Breast epithelium (tissue), 4 donors: ENCODE results near the gene NR0B2. TPM values are rescaled to one million over a fixed set of nuclear protein-coding genes. Genes with fewer than 3 reads are reported as not detected.
"Not testable (repeated sequence)": the region's sequence is repeated elsewhere in the genome, so short reads cannot be mapped to it uniquely, and the experiment has no call there.

Source experiments
- DNase-seq, 2 donors: peaks; one replicate each; pipeline ENCODE4 v3.0.0-alpha.2; 2019; ENCODE audit warnings: low spot score in 2 of 2
- H3K27ac ChIP-seq, 2 donors: fragments of 200-600 bp; sonication (generic) in 1 of 2; one replicate each; pipeline ENCODE4 v1.5.1; 2016 to 2019; ENCODE audit warnings: mild to moderate bottlenecking in 1 of 2
- H3K27me3 ChIP-seq, 2 donors: fragments of 200-600 bp; sonication (generic) in 1 of 2; one replicate each; pipeline versions ENCODE4 v1.5.1 to v1.6.0; 2017 to 2019; ENCODE audit warnings: control low read depth in 1 of 2, mild to moderate bottlenecking in 1 of 2
- H3K36me3 ChIP-seq: fragments of 200-600 bp; one replicate; pipeline ENCODE4 v1.5.1; 2019
- H3K4me1 ChIP-seq, 2 donors: fragments of 200-600 bp; sonication (generic); one replicate each; pipeline ENCODE4 v1.5.1; 2016 to 2019; ENCODE audit warnings: control low read depth in 1 of 2
- H3K4me3 ChIP-seq, 3 donors: fragments of 200-600 bp; sonication (generic); 1 replicate in 2 of 3; 2 replicates in 1 of 3; pipeline ENCODE4 v1.5.1; 2016 to 2019; ENCODE audit warnings: mild to moderate bottlenecking in 3 of 3, moderate library complexity in 2 of 3
- H3K9me3 ChIP-seq, 2 donors: fragments of 200-600 bp; sonication (generic) in 1 of 2; one replicate each; pipeline ENCODE4 v1.5.1; 2016 to 2019; ENCODE audit warnings: control low read depth in 1 of 2
- POLR2A ChIP-seq: fragments of 450-650 bp; IDR thresholded peaks from one replicate; pipeline ENCODE4 v1.6.1; 2016; ENCODE audit warnings: antibody characterized with exemption, mild to moderate bottlenecking, moderate library complexity
- POLR2AphosphoS5 ChIP-seq, 3 donors: sonication (generic); formaldehyde crosslinking; IDR thresholded peaks; one replicate each; pipeline ENCODE4 v1.6.1; 2017; ENCODE audit warnings: antibody characterized with exemption in 3 of 3
- intact Hi-C: fragments of 100-400 bp; cut with DNase I; formaldehyde crosslinking; loops from one replicate; pipeline ENCODE4 v1.15.1; 2023; ENCODE audit warnings: low total_unique reads
- total RNA-seq, 3 donors: library from RNA; depleted of rRNA; stranded (reverse); fragments of >200 nt; gene quantifications; one replicate each; pipeline ENCODE4 v1.1.0, GENCODE V29; 2016
- TF ChIP-seq, protein P1 (sequence below), 3 donors: fragments of 450-650 bp; IDR thresholded peaks; one replicate each; pipeline ENCODE4 v1.5.1; 2016 to 2017; ENCODE audit warnings: antibody characterized with exemption in 3 of 3, mild to moderate bottlenecking in 3 of 3, moderate library complexity in 3 of 3

NR0B2 gene
- total RNA-seq, 3 donors from 2014 or later: not detected

DNA sequence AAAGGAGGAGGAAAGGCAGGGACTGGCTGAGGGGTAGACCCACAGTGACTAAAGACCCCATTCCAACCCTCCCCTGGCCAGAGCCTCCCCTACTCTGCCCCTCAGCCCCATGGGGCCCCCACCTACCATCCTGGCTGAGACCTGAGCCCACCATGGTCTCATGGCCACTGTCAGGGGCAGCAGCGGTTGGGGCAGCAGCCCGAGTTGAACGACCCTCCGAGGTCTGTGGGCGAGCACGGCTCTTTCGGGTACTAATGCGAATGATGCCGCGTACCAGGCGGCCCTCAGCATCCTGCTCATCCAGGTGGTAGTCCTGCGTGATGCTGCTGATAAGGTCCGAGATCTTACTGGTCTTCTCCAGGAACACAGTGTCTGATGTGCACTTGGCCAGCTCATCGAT, 37.4 kb upstream of the NR0B2 start:
- H3K27me3 ChIP-seq: no peaks in the 10 kb centered on the region
- no peaks in the 10 kb centered on the region for H3K4me1 ChIP-seq
- H3K4me3 ChIP-seq: no peak overlapping the region
- TF ChIP-seq, protein P1, sequence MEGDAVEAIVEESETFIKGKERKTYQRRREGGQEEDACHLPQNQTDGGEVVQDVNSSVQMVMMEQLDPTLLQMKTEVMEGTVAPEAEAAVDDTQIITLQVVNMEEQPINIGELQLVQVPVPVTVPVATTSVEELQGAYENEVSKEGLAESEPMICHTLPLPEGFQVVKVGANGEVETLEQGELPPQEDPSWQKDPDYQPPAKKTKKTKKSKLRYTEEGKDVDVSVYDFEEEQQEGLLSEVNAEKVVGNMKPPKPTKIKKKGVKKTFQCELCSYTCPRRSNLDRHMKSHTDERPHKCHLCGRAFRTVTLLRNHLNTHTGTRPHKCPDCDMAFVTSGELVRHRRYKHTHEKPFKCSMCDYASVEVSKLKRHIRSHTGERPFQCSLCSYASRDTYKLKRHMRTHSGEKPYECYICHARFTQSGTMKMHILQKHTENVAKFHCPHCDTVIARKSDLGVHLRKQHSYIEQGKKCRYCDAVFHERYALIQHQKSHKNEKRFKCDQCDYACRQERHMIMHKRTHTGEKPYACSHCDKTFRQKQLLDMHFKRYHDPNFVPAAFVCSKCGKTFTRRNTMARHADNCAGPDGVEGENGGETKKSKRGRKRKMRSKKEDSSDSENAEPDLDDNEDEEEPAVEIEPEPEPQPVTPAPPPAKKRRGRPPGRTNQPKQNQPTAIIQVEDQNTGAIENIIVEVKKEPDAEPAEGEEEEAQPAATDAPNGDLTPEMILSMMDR (IDR thresholded peaks at IDR 0.05): no peak
- no peak for TF ChIP-seq POLR2A
- no peak for TF ChIP-seq POLR2AphosphoS5 (IDR thresholded peaks at IDR 0.05)
- intact Hi-C loops: no loop called here
- no peaks in the 10 kb centered on the region for H3K36me3 ChIP-seq
- H3K27ac ChIP-seq: no peak overlapping the region
- no peak for DNase-seq
- peaks cover 0 to 3% of the 10 kb centered on the region in 2 donors for H3K9me3 ChIP-seq

DNA sequence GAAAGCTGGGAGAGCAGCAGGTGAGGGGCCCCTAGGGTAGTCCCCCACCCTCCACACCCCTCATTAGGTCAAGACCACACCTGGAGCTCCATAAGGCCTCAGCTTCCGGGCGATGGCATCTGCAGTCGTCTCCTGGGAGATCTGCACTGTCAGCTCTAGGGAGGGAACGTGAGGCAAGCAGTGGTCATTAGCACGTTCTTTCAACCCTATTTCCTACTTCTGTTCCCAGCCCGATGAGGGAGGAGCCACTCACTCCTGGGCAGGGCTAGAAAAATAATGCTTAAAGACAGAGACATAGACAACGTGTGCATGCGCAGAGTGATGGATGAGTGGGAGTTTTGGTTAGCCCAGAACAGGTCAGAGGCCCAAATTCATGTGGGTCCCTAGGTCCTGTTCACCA, 36.8 kb upstream of the NR0B2 start:
- intact Hi-C loops: no loop called here
- Histone ChIP-seq H3K27me3 (no peaks in the 10 kb centered on the region), H3K36me3 (peaks cover 3% of the 10 kb centered on the region), H3K4me3 (no peak overlapping the region), H3K27ac (no peak overlapping the region), H3K9me3 (no peaks in the 10 kb centered on the region), H3K4me1 (no peaks in the 10 kb centered on the region)
- no peak for TF ChIP-seq POLR2A
- TF ChIP-seq, protein P1 (IDR thresholded peaks at IDR 0.05): no peak
- TF ChIP-seq POLR2AphosphoS5 (IDR thresholded peaks at IDR 0.05): no peak
- no peak for DNase-seq

DNA sequence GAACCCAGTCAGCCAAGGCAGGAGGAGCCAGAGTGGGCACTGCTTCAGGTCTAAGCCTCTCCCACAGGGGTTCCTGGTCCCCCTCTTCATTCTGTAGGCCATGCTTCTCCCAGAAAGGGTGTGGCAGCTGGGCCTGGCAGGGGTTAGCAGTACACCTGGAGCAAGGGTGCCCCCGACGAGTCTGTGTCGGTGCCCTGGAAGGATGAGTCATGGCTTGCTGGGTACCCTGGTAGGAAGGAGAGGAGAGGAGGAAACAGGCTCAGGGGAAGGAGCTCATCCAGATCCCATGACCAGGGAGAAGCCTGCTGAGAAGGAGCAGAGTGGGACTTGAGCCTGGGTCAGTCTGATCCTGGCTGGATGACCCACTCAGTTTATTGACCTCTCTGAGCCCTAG, 36.1 kb upstream of the NR0B2 start:
- Histone ChIP-seq H3K9me3 (no peaks in the 10 kb centered on the region), H3K36me3 (peaks cover 5% of the 10 kb centered on the region), H3K27me3 (no peaks in the 10 kb centered on the region), H3K27ac (no peak overlapping the region), H3K4me3 (no peak overlapping the region), H3K4me1 (no peaks in the 10 kb centered on the region)
- intact Hi-C loops: no loop called here
- DNase-seq: no peak
- TF ChIP-seq, protein P1 (IDR thresholded peaks at IDR 0.05): no peak
- TF ChIP-seq POLR2AphosphoS5 (IDR thresholded peaks at IDR 0.05) (no peak), POLR2A (no peak)

DNA sequence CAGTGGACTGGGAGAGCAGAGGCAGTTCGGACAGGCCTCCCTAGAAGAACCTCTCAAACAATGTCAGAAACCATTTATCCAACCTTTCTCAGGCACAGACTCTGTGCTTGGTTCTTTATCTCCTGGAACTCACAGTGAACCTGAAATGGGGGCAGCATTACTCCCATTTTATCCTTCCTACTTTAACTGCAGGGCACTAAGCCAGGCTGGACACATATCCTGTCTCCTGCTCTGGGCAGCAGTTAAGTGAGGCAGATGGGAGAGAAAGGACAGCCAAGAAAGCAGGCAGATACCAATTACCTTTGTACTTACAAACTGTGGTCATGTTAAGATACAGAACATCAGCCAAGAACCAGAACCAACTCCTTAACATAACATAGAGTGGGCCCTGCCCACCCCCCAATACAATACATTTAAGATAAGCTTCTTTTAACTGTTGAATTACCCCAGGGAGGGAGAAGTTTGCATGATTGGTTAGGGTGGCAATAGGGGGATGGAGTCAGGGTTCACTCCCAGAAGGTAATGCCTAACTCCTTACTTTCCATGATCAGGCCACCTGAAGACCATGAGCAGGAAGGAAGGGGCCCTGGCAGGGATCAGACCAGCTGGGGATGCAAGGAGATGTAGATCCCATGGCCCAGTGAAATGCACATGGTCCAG, 35.6 kb upstream of the NR0B2 start:
- Histone ChIP-seq H3K36me3 (peaks cover 5% of the 10 kb centered on the region), H3K9me3 (no peaks in the 10 kb centered on the region), H3K27ac (no peak overlapping the region), H3K27me3 (no peaks in the 10 kb centered on the region), H3K4me3 (no peak overlapping the region), H3K4me1 (no peaks in the 10 kb centered on the region)
- DNase-seq: no peak
- intact Hi-C loops: no loop called here
- TF ChIP-seq POLR2AphosphoS5 (IDR thresholded peaks at IDR 0.05) (no peak), POLR2A (no peak)
- TF ChIP-seq, protein P1 (IDR thresholded peaks at IDR 0.05): no peak

DNA sequence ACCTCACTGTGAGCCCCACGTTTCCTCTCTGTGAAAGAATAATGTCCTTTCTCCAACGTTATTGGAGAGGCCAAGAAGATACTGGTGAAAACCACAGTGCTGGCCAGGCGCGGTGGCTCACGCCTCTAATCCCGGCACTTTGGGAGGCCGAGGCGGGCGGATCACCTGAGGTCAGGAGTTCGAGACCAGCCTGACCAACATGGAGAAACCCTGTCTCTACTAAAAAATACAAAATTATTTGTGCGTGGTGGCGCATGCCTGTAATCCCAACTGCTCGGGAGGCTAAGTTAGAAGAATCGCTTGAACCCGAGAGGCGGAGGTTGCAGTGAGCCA, 34.9 kb upstream of the NR0B2 start:
- intact Hi-C loops, H3K4me1 ChIP-seq, DNase-seq, H3K4me3 ChIP-seq, H3K27ac ChIP-seq, H3K27me3 ChIP-seq, H3K9me3 ChIP-seq, H3K36me3 ChIP-seq: not testable (repeated sequence)

DNA sequence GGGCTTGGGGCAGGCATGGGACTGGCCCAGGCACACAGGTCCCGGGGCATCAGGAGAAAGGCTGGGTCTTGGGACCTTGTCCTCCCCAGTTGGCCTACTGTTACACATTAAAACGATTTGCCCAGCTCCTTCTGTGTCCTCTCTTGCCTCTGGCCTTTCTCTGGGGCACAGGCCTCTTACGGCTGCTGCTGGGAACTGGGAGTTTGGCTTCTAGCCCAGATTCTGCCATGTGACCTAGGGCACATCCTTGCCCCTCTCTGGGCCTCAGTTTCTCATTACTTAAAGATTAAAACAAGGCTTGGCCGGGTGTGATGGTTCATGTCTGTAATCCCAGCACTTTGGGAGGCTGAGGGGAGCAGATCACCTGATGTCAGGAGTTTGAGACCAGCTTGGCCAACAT, 32.5 kb upstream of the NR0B2 start:
- TF ChIP-seq, protein P1 (IDR thresholded peaks at IDR 0.05): no peak
- intact Hi-C loops: no loop called here

More for the DNA sequence above, 32.5 kb upstream of the NR0B2 start:
- no peak overlapping the region for H3K27ac ChIP-seq
- peaks cover 11% of the 10 kb centered on the region for H3K36me3 ChIP-seq
- no peak for DNase-seq
- no peak overlapping the region for H3K4me3 ChIP-seq
- no peaks in the 10 kb centered on the region for H3K27me3 ChIP-seq
- no peaks in the 10 kb centered on the region for H3K9me3 ChIP-seq
- H3K4me1 ChIP-seq: no peaks in the 10 kb centered on the region
